HG03378 (cell line): ENCODE results near the gene SLC49A3.
"Not testable (repeated sequence)": the region's sequence is repeated elsewhere in the genome, so short reads cannot be mapped to it uniquely, and the experiment has no call there.

Source experiments
- ATAC-seq: cut with Tn5 transposase; IDR thresholded peaks from one replicate; pipeline ENCODE4 v1.9.1; 2021; ENCODE audit warnings: mild to moderate bottlenecking, moderate library complexity; ENCODE audit not compliant: unreplicated experiment

Gene SLC49A3

DNA sequence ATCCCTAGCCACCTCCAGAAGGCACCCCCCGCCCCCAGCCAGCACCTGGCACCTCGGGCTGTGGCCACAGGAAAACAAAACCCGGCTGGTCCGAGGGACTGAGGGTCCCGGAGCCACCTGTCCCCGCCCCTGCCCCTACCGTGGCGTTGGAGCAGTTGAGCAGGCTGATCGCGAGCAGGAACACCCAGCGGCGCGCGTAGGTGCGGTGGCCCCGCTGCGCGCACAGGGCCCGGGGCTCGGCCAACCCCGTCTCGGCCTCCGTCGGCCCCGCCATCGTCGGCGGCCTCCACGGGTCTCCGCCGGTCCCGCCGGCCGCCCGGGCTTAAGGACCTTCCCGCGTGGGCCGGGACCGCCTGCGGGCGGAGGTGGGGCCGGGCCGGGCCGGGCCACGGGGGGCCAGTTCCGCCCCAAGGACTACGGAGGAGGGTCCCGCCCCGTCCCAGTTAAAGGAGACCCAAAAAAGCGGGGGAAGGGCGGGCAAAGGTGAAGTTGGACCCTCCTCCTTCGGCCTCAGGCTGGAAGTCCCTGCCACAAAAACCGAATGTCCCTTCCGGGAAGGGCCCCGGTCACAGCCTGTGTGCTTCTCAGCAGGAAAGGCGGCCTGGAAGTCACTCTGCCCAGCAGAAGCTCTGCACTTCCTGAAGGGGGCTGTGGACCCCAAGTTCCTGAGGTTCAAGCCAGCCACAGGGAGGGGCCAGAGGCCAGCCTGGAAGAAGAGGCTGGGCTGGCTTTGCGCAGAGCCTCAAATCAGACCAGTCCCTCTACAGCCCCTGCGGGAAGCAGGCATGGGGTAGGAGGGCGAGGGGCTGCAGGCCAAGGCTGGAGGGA is at the start of gene SLC49A3:
SLC49A3 (minus strand) TSS at position 298 of the 828 bp plus-strand sequence; CDS start at position 274, 24 bp downstream.
- no peak for ATAC-seq

GRCh38 chr4:736561-736960 is 47.6 kb upstream of the SLC49A3 start:
- not testable (repeated sequence) for ATAC-seq

GRCh38 chr4:735583-735982 is 46.6 kb upstream of the SLC49A3 start:
- ATAC-seq: no peak

DNA sequence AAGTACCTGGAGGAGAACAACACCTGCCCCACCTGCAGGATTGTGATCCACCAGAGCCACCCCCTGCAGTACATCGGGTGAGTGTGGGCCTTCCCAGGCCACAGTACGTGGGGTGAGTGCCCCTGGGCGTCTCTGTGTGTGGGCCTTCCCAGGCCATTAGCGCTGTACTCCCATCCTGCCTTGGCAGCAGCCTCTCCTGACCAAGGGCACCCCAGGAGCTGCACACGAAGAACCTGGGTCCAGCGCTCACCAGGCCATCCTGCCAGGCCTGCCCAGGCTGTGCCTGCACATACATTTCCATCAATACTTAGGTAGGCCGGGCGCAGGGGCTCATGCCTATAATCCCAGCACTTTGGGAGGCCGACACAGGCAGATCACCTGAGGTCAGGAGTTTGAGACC is 46.0 kb upstream of the SLC49A3 start:
- no peak for ATAC-seq

DNA sequence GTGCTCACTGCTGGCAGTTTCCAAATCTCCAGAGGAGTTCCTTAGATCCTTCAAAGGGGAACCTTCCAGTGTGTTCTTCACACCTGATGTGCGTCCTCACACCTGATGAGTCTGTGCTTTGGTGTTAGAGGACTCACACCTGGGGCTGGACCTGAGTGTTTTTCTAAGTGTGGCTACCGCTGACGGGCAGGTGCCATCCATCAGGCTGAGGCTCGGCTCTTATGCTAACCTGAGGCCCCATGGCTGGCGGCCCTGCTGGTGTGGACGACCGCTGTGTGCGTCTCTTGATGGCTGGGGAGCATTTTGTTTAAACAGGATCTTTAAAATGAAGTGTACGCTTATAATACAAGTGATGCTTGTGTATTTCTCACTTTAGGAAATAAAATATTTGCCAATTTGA is 45.1 kb upstream of the SLC49A3 start:
- no peak for ATAC-seq

GRCh38 chr4:733631-733980 is 44.7 kb upstream of the SLC49A3 start:
- no peak for ATAC-seq

DNA sequence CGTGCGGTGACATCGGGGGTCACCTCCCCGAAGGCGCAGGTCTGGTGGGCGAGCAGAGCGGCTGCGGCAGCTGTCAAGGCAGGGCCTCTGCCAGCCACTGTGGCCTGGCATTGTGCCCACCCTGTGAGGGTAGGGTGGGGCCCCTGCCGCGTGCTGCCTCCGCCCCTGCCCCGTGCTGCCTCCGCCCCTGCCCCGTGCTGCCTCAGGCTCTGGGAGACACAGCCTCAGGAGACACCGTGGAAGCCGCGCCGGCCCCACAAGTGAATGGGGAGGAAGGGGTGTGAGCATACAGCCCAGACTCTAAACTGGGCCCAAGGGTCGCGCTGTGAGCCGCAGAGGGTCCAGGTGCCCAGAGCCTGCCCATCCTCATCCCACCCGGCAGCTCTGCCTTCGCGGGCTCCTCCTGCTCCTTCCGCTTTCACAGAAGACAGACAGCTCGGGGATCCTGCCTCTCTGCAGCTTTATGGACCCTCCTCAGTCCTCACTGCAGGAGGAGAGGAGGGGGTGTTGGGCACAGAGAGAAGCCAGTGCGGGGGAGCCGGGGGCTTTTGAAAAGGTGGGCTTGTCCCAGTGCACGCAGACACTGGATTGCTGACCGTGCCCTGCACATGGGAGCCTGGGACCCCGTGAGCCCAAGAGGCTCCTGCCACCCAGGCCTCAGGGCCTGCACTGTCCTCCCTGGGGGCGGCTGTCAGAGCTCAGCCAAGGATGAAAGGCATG is 44.1 kb upstream of the SLC49A3 start:
- no peak for ATAC-seq

DNA sequence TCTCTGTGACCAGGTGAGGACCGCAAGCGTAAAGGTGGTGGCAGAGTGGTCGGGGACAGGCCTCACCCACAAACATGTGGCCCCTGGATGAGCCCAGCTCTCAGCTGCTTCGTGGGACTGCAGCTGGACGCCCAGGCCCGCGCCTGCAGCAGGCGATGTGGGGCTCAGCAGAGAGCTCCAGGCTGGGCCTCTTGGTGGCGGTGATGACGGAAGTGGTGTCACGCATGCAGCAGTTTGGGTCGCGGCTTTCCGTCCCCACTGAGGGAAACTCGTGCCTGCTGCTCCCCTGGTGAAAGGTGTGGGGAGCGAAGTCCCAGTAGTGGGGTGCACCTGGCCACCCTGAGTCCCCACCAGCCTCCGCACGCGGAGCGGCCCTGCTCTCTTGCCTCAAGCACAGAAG is 43.5 kb upstream of the SLC49A3 start:
- no peak for ATAC-seq

GRCh38 chr4:731954-732353 is 43.0 kb upstream of the SLC49A3 start:
- ATAC-seq: not testable (repeated sequence)

GRCh38 chr4:730946-731904 is 42.3 kb upstream of the SLC49A3 start:
- ATAC-seq: not testable (repeated sequence)

DNA sequence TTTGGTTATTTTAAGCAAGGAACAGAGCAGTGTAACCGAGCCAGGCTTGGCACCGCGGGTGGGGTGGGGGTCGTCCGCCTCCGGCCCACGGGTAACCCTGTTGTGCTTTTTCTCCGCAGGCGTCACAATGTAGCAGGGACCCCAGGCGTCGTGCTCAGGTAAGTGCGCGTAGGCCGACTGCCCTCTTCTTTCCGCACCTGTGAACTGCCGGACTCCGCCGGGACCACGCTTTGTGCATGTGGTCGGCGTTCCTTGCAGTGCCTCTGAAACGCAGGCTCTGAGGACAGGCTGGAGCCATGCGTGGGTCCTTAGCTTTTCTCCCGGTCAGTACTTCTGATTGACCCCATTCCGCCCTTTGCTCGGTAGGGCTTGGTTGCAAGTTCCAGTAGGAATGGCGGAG is 41.6 kb upstream of the SLC49A3 start:
- no peak for ATAC-seq

GRCh38 chr4:729336-730315 is 40.7 kb upstream of the SLC49A3 start:
- no peak for ATAC-seq

- ATAC-seq: no peak
Observed at GRCh38 chr4:727576-727975, 38.6 kb upstream of the SLC49A3 start.

- ATAC-seq: no peak
Observed at GRCh38 chr4:726838-727237, 37.9 kb upstream of the SLC49A3 start.

GRCh38 chr4:726235-726787 is 37.4 kb upstream of the SLC49A3 start:
- ATAC-seq: no peak

DNA sequence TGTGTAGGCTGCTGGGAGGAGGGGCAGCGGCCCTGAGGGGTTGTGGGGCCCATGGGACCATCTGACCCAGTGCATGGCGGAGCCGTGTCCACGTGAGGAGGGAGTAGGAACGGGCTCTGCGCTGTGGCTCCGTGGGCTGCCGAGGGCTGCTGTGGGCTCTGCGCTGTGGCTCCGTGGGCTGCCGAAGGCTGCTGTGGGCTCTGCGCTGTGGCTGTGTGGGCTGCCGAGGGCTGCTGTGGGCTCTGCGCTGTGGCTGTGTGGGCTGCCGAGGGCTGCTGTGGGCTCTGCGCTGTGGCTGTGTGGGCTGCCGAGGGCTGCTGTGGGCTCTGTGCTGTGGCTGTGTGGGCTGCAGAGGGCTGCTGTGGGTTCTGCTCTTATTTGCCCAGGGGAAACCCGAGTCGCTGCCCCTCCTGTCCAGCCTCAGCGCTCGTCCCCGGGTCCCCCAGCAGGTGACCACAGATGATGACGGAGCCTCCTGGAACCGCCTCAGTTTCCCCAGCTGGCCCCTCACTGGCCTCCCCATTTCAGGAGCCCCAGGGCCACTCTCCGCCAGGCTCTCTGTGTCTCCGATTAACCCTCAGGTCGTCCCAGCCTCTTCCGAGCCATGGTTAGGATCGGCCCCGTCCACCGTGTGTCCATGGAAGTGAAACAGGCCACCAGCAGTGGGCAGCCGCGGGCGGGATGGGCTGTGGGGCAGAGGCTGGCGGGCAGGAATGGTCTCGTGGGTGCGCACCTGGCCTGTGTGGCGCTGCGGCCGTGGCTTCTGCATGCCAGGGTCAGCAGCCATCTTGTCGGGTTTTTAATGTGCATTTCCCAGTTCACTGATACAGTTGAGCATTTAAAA is 36.7 kb upstream of the SLC49A3 start:
- ATAC-seq: no peak

DNA sequence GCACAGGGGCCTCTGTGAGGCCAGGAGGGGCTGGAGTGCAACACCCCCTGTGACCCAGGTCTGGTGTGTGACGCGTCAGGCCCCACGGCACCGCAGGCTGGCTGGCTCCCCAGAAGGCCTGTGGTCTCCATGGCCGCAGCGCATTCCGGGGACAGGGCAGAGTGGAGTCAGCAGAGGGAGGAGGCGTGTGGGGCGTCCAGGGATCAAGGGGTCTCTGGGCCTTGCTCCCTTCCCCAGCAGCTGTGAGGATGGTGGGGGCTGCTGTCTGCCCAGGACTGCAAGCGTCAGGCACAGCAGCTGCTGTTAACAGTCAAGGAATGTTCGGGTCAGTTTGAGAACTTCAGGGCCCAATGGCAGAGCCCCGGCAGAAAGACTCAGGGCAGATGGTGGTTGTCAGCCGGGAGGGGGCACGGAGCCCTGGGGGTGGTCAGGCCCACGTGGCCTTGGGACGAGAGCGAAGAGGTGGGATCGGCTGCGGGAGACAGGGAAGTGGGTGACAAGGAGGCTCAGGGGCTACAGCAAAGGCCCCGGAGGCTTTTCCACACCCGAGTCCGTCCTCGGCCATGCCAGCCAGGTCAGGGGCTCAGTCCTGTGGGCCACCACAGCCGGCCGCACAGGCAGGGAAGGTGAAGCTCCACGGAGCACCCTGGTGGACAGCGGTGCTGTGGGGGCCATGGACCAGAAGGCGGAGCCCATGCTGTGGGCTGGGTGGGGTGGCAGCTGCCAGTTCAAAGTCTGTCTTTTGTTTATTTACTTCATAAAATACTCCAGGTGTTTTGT is 35.0 kb upstream of the SLC49A3 start:
- no peak for ATAC-seq

- no peak for ATAC-seq
Observed at GRCh38 chr4:722851-723360, 34.0 kb upstream of the SLC49A3 start.
